NCI-H510A (cell line): ENCODE measurements around the gene ACTG1.
A peak's percentile ranks its signal among the peaks of the same experiment; 100 is the strongest.

ENCODE experiments used
- DNase-seq: peaks from one replicate; lab custom pipeline; 2025; lab: John Stamatoyannopoulos, UW

Gene ACTG1

DNA sequence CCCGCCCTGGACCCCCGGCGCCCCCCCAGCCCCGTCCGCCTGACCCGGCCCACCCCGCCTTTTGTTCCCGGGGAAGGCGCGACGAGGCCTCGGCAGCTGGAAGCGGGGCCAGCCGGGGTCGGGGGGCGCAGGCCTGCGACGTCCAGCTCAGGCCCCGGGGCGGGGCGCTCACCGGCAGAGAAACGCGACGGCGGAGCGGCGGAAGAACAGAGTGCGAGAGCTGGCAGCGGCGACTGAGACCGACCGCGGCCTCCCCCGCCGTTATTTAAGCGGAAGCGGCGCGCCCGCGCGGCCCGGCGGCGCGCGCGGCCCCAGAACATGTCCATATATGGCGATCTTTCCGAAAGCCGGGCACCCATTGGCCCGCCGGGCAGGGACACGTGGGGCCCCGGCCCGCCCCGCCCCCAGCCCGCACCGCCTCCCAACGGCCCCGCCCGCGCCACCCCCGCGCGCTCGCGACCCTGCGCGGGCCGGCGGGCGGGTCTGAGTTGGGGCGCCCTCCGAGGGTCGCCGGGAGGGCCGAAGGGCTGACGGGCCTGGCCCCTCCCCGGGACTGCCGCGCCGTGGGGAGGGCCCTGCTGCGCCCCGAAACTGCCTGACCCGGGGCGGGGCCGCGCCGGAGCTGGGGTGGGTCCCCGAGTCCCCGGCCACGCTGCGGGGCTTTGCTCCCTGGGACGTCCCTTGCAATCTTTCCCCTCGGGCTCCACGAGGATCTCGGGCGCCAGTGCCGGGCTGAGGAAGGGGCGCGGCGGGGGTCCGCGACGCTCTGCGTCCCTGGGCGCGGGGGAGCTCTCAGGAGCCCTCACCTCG is at the start of gene ACTG1:
TSS of gene ACTG1 (minus strand) at position 238 of the 810 bp plus-strand sequence. CDS start 445 bp downstream, outside the sequence.
- peak; percentile 84 for DNase-seq

DNA sequence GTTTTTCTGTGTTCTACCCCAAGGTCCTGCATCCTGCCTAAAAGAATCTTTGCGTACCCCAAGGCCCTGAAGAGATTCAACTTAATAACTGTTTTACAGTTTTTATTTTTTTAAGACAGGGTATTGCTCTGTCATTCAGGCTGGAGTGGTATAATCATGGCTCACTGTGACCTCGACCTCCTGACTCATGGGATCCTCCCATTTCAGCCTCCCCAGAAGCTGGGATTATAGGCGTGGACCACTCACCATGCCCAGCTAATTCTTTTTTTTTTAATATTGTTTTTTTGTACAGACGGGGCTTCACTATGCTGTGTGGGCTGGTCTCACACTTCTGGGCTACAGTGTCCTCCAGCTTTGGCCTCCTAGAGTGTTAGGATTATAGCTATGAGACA is 48.9 kb upstream of the ACTG1 start:
- no peak for DNase-seq

DNA sequence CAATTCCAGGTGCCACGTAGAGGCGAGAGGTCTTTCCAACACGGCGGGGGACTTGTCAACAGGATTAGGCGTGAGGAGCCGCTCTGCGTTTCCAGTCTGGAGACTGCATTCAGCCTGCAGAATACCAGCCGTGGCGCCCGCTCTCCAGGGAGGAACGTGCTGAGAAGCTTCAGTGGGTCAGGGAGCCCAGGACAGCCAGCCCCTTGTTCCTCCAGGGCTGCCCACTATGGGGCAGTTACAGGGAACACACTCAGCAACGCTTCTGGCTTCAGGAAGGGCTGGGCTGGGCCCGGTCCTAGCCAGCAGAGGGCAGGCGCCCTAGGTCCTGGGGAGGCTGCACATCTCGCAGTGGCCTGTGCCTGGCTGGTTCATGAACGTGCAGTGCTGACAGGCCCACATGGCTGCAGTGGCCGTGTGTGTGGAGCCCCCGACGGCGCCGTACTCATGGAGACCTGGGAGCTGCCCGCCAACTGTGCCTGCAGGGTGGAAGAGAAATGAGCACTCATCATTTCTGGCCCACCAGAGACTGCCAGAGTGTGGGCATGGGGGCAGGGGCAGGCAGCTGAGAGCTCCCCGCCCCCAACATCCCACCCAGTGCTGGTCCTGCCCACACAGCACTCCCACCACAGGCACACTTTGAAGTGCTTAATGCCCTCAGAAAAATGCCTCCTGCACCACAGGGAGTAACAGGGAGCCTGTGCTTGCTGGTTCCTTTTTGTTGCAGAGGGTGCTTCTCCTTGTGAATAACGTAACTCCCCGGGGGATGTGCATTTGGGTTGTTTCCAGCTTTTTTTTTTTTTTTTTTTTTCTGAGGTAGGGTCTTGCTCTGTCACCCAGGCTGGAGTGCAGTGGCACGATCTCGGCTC is 46.6 kb upstream of the ACTG1 start:
- DNase-seq: no peak

DNA sequence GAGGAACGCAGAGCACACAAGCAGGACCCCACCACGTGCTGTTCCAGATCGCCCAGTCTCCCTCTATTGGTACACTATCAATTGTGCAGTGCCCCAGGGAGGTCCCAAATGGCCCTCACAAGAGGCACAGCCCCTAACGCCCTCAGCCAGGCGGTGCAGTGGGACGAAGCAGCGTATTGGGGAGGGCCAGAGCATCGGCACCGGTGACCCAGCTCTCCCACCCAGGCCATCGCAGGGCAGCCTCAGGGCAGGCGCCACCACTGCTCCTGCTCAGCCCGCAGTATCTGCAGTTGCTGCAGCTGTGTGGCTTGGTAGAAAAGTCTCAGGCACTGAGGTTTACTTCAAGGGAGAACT is 45.5 kb upstream of the ACTG1 start:
- no peak for DNase-seq

DNA sequence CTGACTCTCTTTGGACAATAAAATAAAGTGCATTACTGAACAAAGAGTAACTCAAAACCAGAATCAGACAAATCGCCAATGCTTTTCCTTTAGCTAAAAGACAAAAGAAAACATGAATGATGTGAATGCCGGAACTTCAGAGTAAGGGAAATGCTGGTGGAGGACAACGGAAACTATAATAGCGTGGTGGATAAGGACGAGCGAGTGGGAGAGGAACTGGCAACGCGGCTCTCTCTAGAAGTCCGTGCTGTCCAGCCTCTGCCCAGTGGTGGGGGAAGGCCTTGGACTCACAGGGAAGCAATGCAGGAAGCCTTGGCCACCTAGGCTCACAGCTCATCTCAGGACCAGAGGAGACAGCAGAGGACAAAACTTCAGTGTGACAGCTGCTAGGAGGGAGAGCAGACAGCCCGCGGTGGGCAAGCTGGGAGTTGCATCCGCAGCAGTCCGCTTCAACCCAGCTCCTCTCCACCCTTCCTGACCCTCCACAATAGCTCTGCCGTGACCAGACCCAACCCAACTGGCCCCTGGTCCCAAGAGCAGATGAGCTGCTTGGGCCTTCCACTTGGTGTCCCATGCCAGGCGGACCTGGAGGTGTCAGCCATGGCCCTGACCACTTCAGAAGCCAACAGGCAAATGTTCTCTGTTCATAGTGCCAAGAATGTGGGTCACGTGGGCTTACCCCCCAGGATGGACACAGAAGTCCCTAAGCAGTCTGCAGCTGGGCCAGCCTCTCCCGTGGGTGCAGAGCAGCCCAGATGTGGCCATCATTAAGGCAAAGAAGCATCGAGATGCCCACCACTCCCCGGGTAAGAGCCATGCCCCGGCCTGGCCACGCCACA is 44.9 kb upstream of the ACTG1 start:
- DNase-seq: no peak

DNA sequence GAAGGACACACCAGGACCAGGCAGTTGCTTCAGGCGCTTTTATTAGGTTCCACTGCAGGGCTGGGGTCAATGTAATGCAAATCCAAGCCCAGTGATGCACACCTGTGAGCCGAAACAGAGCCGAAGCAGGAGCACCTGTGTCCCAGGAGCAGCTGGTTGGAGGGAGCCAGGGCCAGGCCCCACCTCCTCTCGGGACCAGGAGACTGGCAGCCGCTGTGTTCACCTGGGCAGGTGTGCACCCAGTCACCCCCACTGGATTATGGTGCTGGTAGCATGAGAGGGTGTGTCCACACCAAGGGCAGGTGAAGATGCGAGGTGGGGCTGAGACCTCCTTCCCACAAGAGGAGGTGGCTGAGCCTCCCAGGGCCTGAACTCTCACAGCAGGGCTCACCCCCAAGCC is 44.3 kb upstream of the ACTG1 start:
- peak; percentile 90 for DNase-seq

DNA sequence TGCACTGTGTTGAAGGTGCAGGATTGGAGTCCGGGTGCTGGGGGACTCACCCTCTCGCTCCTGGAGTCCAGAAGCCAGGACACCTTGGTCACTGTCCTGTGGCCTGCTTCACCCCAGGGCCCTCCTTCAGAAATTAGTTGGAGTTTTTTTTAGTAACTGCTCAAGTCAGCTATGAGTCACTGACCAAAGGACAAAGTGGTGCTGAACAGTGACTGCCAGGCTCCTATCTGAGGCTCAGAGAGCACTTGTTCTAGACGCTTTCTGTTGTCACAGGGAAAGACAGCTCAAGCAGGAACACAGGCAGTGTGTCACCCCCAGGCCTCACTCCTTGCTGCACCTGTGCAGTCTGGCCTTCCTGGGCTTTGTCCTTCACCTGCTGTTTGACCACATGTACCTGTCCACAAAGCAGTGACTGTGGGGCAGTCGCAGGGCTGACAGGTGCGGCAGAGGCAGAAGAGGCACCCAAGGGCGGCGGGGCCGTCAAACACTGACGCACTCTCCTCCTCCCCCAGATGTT is 43.6 kb upstream of the ACTG1 start:
- DNase-seq: peak; percentile 57

DNA sequence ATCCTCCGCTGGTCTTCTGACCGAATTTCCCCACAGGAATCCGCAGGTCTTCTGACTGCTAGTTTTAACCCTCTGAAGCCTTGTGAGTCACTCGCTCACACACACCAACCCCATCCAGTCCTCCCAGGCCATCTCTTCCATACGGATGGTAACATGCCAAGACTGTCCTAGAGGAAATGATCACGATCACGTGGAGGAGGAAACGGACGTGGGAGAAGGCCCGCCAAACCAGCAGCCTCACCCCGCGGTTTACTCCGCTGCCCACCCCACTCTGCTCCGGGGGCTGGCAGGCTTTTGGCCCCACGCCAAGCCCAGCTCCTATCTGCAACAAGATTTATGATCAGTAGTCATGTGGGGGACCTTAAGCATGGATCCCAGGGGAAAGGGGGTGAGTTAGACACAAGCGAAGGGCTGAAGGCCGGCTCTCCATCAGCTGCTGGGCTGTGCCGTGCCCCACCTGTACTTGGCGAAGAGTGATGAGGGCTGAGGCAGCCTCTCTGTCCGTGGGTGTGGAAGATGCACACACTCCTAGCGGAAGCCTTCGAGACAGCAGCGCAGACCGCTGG is 41.1 kb upstream of the ACTG1 start:
- no peak for DNase-seq

DNA sequence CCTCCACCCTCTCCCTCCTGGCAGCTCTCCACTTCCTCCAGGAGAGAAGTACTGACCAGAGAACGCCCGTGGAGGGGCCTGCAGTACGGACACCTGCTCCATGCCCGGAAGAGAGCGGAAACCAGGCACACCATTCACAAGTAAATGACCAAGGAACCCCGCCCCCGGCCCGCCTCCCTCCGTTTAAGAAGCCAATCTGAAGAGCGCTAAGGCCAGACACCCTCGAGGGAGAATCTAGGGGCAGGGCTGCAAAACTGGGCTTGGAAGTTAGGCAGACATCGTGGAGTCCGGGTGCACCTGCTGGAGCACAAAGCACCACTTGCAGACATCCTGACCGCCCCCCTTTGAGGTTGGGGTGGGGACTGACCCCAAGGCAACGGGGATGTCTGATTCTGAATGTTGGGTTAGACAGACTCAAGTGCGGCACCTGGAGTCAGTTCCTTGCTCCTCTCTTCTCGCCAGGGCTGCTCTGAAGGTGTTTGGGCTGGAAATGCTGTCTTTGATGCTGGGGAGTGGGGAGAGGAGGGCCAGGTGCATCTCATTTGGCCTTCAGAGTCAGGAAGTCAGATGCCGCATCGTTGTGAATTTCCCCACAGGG is 40.5 kb upstream of the ACTG1 start:
- peak; percentile 90 for DNase-seq

DNA sequence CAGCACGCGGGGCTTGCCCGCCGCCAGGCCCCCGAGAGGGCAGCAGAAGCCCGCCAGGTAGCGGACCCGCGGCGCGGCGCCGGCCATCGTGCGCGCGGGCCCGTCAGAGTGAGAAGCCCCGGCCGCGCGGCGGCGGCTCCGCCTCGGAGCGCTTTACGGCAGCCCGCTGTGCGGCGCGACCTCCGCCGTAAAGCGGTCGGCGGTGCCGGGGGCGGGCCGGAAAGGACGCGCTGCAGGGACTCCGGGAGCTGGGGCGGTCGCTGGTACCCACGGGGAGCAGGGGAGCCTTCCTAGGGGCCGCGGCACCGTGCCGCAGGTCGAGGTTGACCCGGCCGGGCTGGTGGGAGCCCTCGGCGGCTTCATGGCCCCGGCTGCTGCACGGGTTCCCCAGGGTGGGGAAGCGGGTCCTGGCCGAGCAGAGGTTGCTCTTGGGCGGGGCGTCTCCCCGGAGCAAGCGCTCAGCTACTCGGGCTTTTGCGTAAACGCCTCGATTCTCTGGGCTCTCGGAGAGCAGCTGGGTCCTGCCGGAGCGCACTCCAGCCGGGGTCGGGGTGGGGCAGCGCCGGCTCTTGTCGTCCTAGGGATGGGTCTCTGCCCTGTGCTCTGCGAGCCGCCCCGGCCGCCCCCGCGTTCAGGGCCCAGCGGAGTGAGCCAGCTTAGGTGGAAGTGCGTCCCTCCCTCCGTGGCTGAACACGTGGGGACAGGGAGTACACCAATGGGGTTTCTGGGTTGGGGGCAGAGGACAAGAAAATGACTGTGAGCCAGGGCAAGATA is 39.8 kb upstream of the ACTG1 start, which contains the start of gene FAAP100:
TSS of gene FAAP100 (minus strand) at position 110 of the 774 bp plus-strand sequence. CDS start at position 87, 23 bp downstream.
- DNase-seq: peak; percentile 82

DNA sequence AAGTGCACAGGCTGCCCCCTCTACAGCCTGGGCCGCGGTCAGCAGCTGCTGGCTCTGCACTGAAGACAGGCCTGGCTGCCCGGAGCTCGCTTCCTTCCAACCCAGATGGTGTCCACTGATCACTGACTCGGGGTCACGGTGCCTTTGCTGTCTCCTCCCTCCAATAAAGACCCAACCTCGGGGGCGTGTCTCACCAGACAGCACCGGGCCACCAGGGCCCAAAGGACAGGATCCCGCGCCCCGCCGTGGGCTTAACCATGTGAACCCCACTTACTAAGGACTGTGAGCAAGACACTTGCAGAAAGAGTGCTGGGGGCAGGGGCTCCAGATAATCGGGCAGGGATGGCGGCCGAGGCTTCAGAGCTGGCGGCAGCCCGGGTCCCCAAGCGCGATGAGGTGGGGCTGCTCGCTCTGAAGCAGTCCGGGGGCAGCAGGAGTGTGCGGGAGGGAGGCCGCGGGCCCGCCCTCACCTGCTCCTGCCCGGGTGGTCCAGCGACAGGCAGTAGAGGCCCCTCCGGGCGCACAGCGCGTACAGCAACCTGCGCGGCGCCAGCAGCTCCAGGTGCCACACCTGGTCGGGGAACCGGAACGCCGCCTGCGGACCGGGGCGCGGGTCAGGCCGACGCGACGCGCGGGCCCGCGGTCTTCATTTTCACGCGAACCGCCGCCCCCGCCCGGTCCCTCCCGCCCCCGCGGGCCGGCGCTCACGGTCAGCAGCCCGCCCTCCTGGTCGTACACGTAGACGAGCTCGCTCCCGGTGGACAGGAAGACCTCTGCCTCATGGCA is 39.1 kb upstream of the ACTG1 start:
- no peak for DNase-seq

DNA sequence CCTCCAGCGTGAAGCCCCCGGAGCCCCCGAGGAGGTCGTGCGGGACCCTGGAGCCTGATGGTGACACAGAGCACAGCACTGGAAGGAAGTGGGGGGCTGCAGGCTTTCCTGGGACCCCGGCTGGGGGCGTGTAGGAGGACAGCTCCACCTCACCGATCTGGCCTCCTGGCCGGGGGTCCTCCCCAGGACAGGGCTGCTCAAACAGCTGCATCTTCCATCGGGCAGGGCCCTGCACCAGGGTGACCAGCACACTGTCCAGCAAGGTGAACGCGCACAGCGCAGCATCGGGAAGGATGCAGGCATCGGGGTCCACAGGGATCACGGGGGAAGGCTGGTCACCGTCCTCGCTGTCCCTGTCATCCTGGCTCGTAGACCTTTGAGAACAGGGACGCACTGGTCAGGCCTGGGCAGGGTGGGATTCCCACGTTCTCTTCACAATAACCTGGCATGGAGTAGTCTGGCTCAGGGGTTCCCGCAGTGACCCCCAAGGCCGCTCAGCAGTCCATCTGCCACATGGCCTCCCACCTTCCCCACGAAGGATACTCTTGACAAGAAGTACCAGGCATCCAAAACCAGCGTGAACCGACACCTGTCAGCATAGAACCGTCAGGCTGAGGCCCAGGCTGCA is 38.3 kb upstream of the ACTG1 start:
- no peak for DNase-seq

DNA sequence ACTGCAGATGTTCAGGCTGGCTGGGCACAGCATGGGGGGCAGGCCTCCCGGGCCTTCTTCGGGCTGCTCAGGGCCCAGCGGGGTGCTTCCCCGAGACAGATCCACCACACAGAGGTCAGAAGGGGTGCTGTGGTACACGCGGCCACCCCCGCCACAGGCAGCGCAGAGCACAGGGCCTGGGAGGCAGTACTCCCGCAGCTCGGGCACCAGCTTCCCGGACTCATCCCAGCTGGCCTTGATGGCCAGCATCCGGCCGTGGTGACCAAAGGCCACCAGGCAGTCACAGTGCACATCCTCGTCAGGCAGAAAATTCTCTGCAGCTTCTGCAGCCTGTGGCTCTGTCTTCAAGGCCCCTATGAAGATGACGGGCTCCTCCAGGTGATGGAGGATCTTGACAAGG is 37.7 kb upstream of the ACTG1 start:
- no peak for DNase-seq

DNA sequence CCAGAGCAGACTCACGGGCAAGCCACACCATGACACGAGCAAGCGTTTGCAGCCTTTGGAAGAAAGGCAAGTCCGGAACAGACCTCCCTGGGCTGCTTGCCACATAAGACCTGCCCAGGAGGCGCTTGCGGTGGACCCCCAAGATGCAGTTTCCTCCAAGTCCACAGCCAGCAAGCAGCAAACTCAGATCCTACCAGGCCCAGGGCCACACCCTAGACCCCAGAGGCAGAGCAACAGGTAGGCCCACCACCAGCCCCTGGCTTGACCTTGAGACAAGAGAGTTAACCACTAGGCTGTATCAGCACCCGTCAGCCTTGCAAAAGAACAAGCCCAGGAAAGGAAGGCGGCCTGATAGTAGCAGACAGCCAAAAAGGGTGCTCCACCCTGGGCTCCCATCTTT is 37.2 kb upstream of the ACTG1 start:
- DNase-seq: no peak

DNA sequence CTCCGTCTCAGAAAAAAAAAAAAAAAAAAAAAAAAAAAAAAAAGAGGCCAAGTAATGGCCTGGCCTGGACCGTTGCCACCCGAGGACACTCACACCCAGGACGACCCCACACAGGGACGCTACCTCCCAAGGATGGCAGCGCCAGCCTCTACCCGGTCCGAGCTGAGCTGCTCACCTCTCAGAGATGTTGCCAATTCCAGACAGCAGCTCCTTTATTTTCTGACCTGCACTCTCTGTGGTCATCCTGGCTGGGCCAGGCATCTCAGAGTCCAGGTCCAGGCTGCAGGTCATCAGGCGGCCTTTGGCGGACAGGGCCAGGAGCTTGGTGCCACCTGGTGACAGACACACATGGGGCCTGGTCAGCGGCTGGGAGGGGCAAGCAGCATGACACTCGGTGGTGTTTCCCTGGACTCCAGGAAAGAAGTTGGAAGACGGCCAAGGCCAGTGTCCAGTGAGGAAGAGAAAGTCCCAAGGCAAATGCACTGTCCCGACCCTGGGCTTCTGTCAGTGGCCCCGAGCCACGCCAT is 36.5 kb upstream of the ACTG1 start:
- DNase-seq: no peak

DNA sequence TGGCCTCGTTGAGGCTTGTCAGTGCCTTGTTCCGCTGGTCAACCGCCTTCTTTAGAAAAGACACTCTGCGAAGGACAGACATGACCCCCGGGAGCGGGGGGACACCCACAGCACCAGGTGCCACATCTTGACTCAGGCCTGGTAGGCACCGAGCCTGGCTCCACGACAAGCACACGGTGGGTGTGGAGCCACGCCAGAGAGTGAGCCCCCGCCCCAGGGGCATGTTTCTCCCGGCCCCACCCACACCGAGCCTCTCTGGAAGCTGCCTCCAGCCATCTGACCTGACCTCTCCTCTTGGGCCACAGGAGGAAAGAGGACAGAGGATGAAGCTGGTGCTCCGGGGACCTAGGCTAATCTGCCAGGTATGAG is 35.0 kb upstream of the ACTG1 start:
- no peak for DNase-seq

DNA sequence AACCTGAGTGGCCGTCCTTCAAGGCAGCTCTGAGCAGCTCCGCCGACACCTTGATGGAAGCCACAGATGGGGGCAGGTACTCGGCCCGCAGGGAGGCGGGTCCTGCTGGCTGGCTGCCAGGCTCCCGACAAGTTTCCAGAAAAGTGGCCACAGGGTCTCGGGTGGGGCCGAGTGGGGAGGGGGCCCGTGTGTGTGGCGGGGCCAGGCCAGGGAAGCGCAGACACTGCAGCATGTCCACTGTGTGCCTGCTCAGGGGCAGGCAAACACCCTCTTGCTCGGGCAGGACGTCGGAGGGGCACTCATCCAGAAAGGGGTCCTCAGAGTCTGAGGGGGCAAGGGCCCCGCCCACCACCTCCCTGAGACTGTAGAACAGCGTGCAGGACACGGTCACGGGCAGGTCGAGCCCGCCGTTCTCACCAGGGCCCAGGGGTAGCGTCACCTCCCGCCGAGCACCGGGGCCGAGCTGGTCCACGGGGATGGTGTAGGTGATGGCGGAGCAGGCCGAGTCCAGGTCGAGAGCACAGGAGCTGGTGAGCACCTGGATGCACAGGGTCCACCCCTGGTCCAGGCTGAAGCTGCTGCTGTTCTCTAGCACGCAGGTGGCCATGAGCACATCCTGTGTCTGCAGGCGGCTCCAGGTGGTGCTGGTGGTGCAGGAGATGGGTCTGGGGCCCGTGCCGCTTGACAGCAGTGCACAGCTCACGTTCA is 34.5 kb upstream of the ACTG1 start:
- no peak for DNase-seq
